DMS79 treated with DMSO at 0.1 percent for 48 hours (cell line): ENCODE results near the gene RAB15.
A peak's percentile ranks its signal among the peaks of the same experiment; 100 is the strongest.
"Not testable (repeated sequence)": the region's sequence is repeated elsewhere in the genome, so short reads cannot be mapped to it uniquely, and the experiment has no call there.

Experiments
- DNase-seq: peaks from one replicate; lab custom pipeline; 2025; lab: John Stamatoyannopoulos, UW

The RAB15 gene

GRCh38 chr14:64937821-64938193, 34.3 kb downstream of the RAB15 start:
- DNase-seq: no peak

- no peak for DNase-seq
Measured at GRCh38 chr14:64937171-64937820, 34.8 kb downstream of the RAB15 start.

DNA sequence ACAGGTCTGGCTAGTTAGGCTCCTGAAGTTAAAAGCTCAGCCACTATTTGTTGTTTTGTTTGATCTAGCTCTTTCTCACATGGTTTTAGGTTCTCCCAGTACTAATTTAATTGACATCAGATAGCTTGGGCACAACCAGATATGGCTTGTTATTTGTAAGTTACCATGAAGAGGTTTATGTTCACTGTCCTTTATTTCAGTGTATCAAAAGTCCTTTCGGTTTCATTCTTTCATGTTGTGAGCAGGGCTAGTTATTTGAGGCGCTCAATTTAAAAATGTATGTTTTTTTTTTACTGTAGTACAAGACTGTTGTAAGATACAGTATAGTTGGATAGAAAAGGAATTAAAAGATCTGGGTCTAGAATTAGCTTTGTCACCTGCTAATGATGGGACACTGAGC, 36.6 kb downstream of the RAB15 start:
- DNase-seq: no peak

DNA sequence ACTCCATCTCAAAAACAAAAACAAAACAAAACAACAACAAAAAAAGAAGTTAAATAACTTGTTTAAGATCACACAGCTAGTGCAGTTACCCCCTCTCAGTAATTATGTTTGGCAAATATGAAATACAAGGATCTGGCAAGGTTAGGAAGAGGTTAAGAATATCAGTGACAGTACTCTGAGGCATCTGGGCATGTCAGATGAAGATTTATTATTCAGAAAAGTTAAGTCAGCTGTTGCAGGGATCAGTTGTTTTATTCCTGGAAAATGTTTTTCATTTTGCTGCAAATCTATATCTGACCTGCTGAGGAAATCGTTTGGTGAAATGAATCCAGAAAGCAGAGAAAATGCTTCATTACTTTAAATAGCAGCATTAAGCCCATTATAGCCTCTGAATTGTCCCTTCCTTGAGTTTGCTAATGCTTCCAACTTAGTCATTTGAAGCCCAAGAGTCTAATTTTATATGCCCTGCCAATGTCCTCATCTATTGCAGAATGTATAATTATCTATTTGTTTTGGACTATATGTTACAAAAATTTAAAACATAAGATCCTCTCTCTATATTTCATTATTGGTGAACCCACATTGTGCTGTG, 37.7 kb downstream of the RAB15 start:
- no peak for DNase-seq

GRCh38 chr14:64932231-64932630, 39.9 kb downstream of the RAB15 start:
- no peak for DNase-seq

DNA sequence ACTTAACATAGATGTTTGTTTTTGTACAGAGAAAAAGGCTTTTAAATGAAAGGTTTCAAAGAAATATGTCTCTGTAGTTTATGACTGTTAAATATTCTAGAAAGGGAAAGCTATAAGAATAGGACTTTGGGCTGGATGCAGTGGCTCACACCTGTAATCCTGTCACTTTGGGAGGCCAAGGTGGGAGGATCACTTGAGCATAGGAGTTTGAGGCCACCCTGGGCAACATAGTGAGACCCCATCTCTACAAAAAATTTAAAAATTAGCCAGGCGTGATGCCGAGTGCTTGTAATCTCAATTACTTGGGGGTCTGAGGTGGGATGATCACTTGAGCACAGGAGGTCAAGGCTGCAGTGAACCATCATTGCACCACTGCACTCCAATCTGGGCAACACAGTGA, 41.0 kb downstream of the RAB15 start:
- no peak for DNase-seq

- DNase-seq: no peak
Measured at GRCh38 chr14:64930085-64930843, 41.9 kb downstream of the RAB15 start.

- DNase-seq: no peak
Measured at GRCh38 chr14:64929014-64929359, 43.1 kb downstream of the RAB15 start.

- DNase-seq: no peak
Measured at GRCh38 chr14:64928239-64929013, 43.7 kb downstream of the RAB15 start.

DNA sequence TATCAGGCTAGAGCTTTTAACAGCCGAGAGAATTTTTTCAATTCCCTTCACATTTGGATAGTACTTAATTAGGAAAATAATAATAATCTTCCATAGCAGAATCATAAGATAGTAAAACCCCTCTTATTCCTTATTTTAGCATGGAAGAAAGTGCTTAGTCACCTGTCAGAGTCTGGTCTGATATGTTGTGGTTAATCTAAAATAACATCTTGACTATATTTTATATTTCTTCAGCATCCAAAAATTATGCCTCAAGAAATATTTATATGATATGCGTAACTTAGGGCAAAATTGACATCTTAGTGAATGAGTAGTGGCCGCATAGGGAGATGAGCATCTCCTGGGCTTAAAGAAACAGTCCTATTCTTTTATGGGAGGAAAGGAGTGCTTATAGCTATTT, 45.1 kb downstream of the RAB15 start:
- DNase-seq: no peak

GRCh38 chr14:64926398-64926995, 45.6 kb downstream of the RAB15 start:
- DNase-seq: no peak

GRCh38 chr14:64923015-64923414, 49.1 kb downstream of the RAB15 start:
- DNase-seq: no peak

GRCh38 chr14:64920465-64920864, 51.7 kb downstream of the RAB15 start:
- DNase-seq: no peak

- DNase-seq: no peak
Measured at GRCh38 chr14:64919618-64920017, 52.5 kb downstream of the RAB15 start.

- no peak for DNase-seq
Measured at GRCh38 chr14:64919215-64919614, 52.9 kb downstream of the RAB15 start.

GRCh38 chr14:64918216-64918615, 53.9 kb downstream of the RAB15 start:
- DNase-seq: no peak

GRCh38 chr14:64915797-64916196, 56.3 kb downstream of the RAB15 start:
- DNase-seq: no peak

GRCh38 chr14:64915029-64915424, 57.1 kb downstream of the RAB15 start:
- no peak for DNase-seq

DNA sequence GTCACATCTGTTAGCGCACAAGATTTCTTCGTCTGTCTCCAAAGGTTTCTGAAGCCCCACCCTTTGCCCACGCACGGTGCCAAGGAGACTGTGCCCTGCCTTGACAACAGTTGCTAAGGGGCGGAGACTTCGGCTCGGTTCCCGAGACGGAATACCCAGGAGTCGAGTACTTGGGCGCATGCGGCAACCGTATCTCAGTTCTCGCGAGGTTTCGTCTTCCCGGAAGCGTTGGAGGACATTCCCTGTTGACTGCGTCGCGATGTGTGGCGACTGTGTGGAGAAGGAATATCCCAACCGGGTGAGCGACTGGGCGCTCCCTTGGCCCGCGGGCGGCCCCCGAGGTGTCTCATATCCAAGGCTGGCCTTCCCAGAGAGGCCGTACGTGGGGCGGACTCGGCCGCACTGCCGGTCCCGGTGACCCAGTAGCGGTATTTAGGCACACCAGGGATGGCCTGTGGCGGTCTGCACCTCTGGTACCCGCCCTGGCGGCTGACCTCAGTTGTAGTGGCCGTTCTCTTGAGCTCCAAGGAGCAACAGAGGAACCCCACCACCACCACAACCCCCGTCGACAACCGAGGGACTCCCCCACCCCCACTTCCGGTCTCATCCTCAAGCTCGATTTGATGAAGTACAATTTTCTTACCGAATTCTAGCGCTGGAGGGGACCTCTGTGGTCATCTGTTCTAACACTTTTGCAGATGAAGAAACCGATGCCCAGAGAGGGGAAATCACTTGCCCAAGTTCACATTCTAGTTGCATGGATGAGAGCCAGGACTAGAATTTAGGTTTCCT, 57.7 kb downstream of the RAB15 start, which contains the start of gene CHURC1:
CHURC1 (plus strand) TSS at position 219 of the 792 bp plus-strand sequence; CDS start at position 260, 41 bp downstream.
- DNase-seq: peak; percentile 100

GRCh38 chr14:64913477-64913876, 58.7 kb downstream of the RAB15 start:
- DNase-seq: not testable (repeated sequence)

GRCh38 chr14:64912261-64912660, 59.9 kb downstream of the RAB15 start:
- no peak for DNase-seq
